ENCODE data around the gene SMU1. TPM values are rescaled to one million over a fixed set of nuclear protein-coding genes. Genes with fewer than 3 reads are reported as not detected.

SMU1 gene
- total RNA-seq, 1 experiment from 2014 or later: 23.2 TPM

- TF ChIP-seq ZNF423 (CRISPR knock-in tag; IDR thresholded peaks at IDR 0.05) (no peak), GRHL2 (CRISPR knock-in tag; IDR thresholded peaks at IDR 0.05; ENCODE audit: insufficient replicate concordance, severe bottlenecking) (no peak)
Measured at GRCh38 chr9:33108472-33108871, 32.0 kb upstream of the SMU1 start (continued).

GRCh38 chr9:33107762-33108161 is 31.3 kb upstream of the SMU1 start:
- DNase-seq (ENCODE audit: low spot score): no peak
- H3K9me3 Mint-ChIP-seq: no peaks in the 10 kb centered on the region
- no peaks in the 10 kb centered on the region for H3K36me3 Mint-ChIP-seq
- ATAC-seq: no peak
- ChIA-PET POLR2A (no interaction called here), CTCF (interaction anchor here (0.7 to 0.8 kb wide), 2 partner anchors 41 to 129 kb away, joined by 3 read pairs; no protein-coding TSS in a partner anchor)
- peaks cover 37% of the 10 kb centered on the region for H3K4me1 Mint-ChIP-seq
- TF ChIP-seq NFATC4 (CRISPR knock-in tag; IDR thresholded peaks at IDR 0.05) (no peak), ZNF219 (CRISPR knock-in tag; IDR thresholded peaks at IDR 0.05; ENCODE audit: borderline replicate concordance) (no peak), PREB (CRISPR knock-in tag; IDR thresholded peaks at IDR 0.05; ENCODE audit: borderline replicate concordance) (no peak), NFYB (CRISPR knock-in tag; conservative IDR thresholded peaks at IDR 0.05; ENCODE audit: low read depth) (no peak), NFE2L1 (CRISPR knock-in tag; IDR thresholded peaks at IDR 0.05) (no peak), RORB (CRISPR knock-in tag; IDR thresholded peaks at IDR 0.05) (no peak), SMAD3 (CRISPR knock-in tag; IDR thresholded peaks at IDR 0.05; ENCODE audit: borderline replicate concordance) (no peak)
- H3K4me3 Mint-ChIP-seq: no peak overlapping the region
- no peaks in the 10 kb centered on the region; the same call in 1 of the 2 replicates for H3K27me3 Mint-ChIP-seq (ENCODE audit: low read depth)
- no peak overlapping the region for H3K27ac Mint-ChIP-seq

- Mint-ChIP-seq H3K27me3 (ENCODE audit: low read depth) (no peaks in the 10 kb centered on the region; the same call in 1 of the 2 replicates), H3K9me3 (no peaks in the 10 kb centered on the region), H3K4me3 (no peak overlapping the region), H3K4me1 (peaks cover 31% of the 10 kb centered on the region), H3K27ac (no peak overlapping the region), H3K36me3 (no peaks in the 10 kb centered on the region)
- peak; percentile 31 for DNase-seq (ENCODE audit: low spot score)
- peak; percentile 50 for ATAC-seq
- CTCF ChIA-PET: interaction anchor here (0.6 to 0.8 kb wide), 3 partner anchors 41 to 130 kb away, joined by 3 read pairs; no protein-coding TSS in a partner anchor
- no peak for TF ChIP-seq EMX1 (CRISPR knock-in tag; IDR thresholded peaks at IDR 0.05)
- no peak for TF ChIP-seq CREM (CRISPR knock-in tag; IDR thresholded peaks at IDR 0.05)
- no peak for TF ChIP-seq TCF7 (CRISPR knock-in tag; IDR thresholded peaks at IDR 0.05; ENCODE audit: low read depth)
- TF ChIP-seq MYBL2 (CRISPR knock-in tag; IDR thresholded peaks at IDR 0.05): no peak
- no peak for TF ChIP-seq RORB (CRISPR knock-in tag; IDR thresholded peaks at IDR 0.05)
- no peak for TF ChIP-seq GRHL2 (CRISPR knock-in tag; IDR thresholded peaks at IDR 0.05; ENCODE audit: insufficient replicate concordance, severe bottlenecking)
- TF ChIP-seq ZNF671 (CRISPR knock-in tag; IDR thresholded peaks at IDR 0.05): no peak
- no peak for TF ChIP-seq CBFB (CRISPR knock-in tag; IDR thresholded peaks at IDR 0.05; ENCODE audit: low read depth)
- no peak for TF ChIP-seq ERG (CRISPR knock-in tag; IDR thresholded peaks at IDR 0.05)
- POLR2A ChIA-PET: no interaction called here
Measured at GRCh38 chr9:33106827-33107621, 30.6 kb upstream of the SMU1 start.

- H3K27ac Mint-ChIP-seq: no peak overlapping the region
- DNase-seq (ENCODE audit: low spot score) (no peak), ATAC-seq (no peak)
- ChIA-PET CTCF (interaction anchor here (0.6 kb wide), 1 partner anchor 120 kb away, joined by 3 read pairs; no protein-coding TSS in a partner anchor), POLR2A (no interaction called here)
- H3K36me3 Mint-ChIP-seq: no peaks in the 10 kb centered on the region
- no peaks in the 10 kb centered on the region; the same call in 1 of the 2 replicates for H3K27me3 Mint-ChIP-seq (ENCODE audit: low read depth)
- no peak overlapping the region for H3K4me3 Mint-ChIP-seq
- peaks cover 27% of the 10 kb centered on the region for H3K4me1 Mint-ChIP-seq
- no peaks in the 10 kb centered on the region for H3K9me3 Mint-ChIP-seq
- TF ChIP-seq ATF3 (CRISPR knock-in tag; conservative IDR thresholded peaks at IDR 0.05): no peak
- TF ChIP-seq NFATC4 (CRISPR knock-in tag; IDR thresholded peaks at IDR 0.05): no peak
- no peak for TF ChIP-seq ZNF671 (CRISPR knock-in tag; IDR thresholded peaks at IDR 0.05)
- no peak for TF ChIP-seq NR3C1 (CRISPR knock-in tag; conservative IDR thresholded peaks at IDR 0.05; ENCODE audit: low read depth)
- TF ChIP-seq TP53 (CRISPR knock-in tag; IDR thresholded peaks at IDR 0.05): no peak
- no peak for TF ChIP-seq FOXP1 (CRISPR knock-in tag; IDR thresholded peaks at IDR 0.05; ENCODE audit: borderline replicate concordance)
- no peak for TF ChIP-seq CREB1 (CRISPR knock-in tag; IDR thresholded peaks at IDR 0.05)
- no peak for TF ChIP-seq ATF6 (CRISPR knock-in tag; IDR thresholded peaks at IDR 0.05)
- TF ChIP-seq PRRX2 (CRISPR knock-in tag; IDR thresholded peaks at IDR 0.05): no peak
- no peak for TF ChIP-seq ATF1 (CRISPR knock-in tag; IDR thresholded peaks at IDR 0.05)
- no peak for TF ChIP-seq E2F1 (CRISPR knock-in tag; IDR thresholded peaks at IDR 0.05)
- TF ChIP-seq NR1H2 (CRISPR knock-in tag; IDR thresholded peaks at IDR 0.05): no peak
Measured at GRCh38 chr9:33106372-33106771, 29.9 kb upstream of the SMU1 start.

Measured in WTC11 (cell line).